CD4-positive, alpha-beta T cell (primary cell): ENCODE data around the gene RTN4RL2. TPM values are rescaled to one million over a fixed set of nuclear protein-coding genes. Genes with fewer than 3 reads are reported as not detected.

Experiments used
- ATAC-seq: fragments of 200-7000 bp; cut with Tn5 transposase; one replicate; pipeline ENCODE4 v1.10.0; 2022; ENCODE audit warnings: mild to moderate bottlenecking; ENCODE audit not compliant: poor library complexity
- CTCF ChIA-PET: fragments of 350-600 bp; sonication (Branson Sonifier 250); formaldehyde crosslinking; loops from one replicate; lab custom pipeline; 2021; ENCODE audit warnings: antibody characterized with exemption, inconsistent platforms; lab: Charles Lee
- POLR2A ChIA-PET: fragments of 350-600 bp; sonication (Branson Sonifier 250); formaldehyde crosslinking; loops from one replicate; lab custom pipeline; 2021; ENCODE audit warnings: antibody characterized with exemption, inconsistent platforms; lab: Charles Lee
- DNase-seq, 14 experiments: peaks; one replicate each; pipeline ENCODE4 v3.0.0-alpha.2; 2013 to 2020; ENCODE audit warnings: mixed read lengths in 2 of 14
- H3K27ac ChIP-seq, 2 donors: one replicate each; pipeline versions ENCODE4 v1.5.1 to v1.7.0; 2013; ENCODE audit warnings: low read length in 2 of 2, low read depth in 1 of 2, mild to moderate bottlenecking in 1 of 2
- H3K27me3 ChIP-seq, 2 experiments: 1 replicate in 1 of 2; 2 replicates in 1 of 2; pipeline versions ENCODE4 v1.6.1 to v1.7.0; 2013; ENCODE audit warnings: low read length in 2 of 2, control low read depth in 1 of 2, mild to moderate bottlenecking in 1 of 2, moderate library complexity in 1 of 2; ENCODE audit not compliant: insufficient read depth in 2 of 2, control insufficient read depth in 1 of 2
- H3K36me3 ChIP-seq: one replicate; pipeline ENCODE4 v1.6.1; 2013; ENCODE audit warnings: low read length, control low read depth; ENCODE audit not compliant: insufficient read depth
- H3K4me1 ChIP-seq: one replicate; pipeline ENCODE4 v1.6.1; 2013; ENCODE audit warnings: low read length, control low read depth; ENCODE audit not compliant: insufficient read depth
- H3K4me3 ChIP-seq: one replicate; pipeline ENCODE4 v1.5.1; 2013; ENCODE audit warnings: mild to moderate bottlenecking, low read length, moderate library complexity
- H3K9me3 ChIP-seq, 2 experiments: 1 replicate in 1 of 2; 2 replicates in 1 of 2; pipeline versions ENCODE4 v1.6.1 to v1.7.0; 2013; ENCODE audit warnings: low read length in 2 of 2, mild to moderate bottlenecking in 2 of 2, control low read depth in 1 of 2, moderate library complexity in 1 of 2; ENCODE audit not compliant: control insufficient read depth in 1 of 2, insufficient read depth in 1 of 2
- H3K27ac Mint-ChIP-seq: one replicate; pipeline ENCODE4 v1.8.0; 2020; ENCODE audit warnings: mixed read lengths
- H3K27me3 Mint-ChIP-seq: one replicate; pipeline ENCODE4 v1.8.0; 2021; ENCODE audit warnings: mixed read lengths
- H3K36me3 Mint-ChIP-seq: one replicate; pipeline ENCODE4 v1.8.0; 2021; ENCODE audit warnings: low read depth, mixed read lengths
- H3K4me1 Mint-ChIP-seq: one replicate; pipeline ENCODE4 v1.8.0; 2021; ENCODE audit warnings: low read depth, mixed read lengths
- H3K4me3 Mint-ChIP-seq: one replicate; pipeline ENCODE4 v1.8.0; 2020; ENCODE audit warnings: mild to moderate bottlenecking, mixed read lengths
- H3K9me3 Mint-ChIP-seq: one replicate; pipeline ENCODE4 v1.8.0; 2020; ENCODE audit warnings: mixed read lengths
- CTCF ChIP-seq: fragments of 200-600 bp; IDR thresholded peaks from one replicate; pipeline ENCODE4 v1.8.0; 2022; ENCODE audit warnings: antibody characterized with exemption, mild to moderate bottlenecking
- intact Hi-C, 2 experiments: fragments of 100-400 bp; cut with DNase I in 1 of 2; cut with micrococcal nuclease in 1 of 2; formaldehyde crosslinking; loops; one replicate each; pipeline versions ENCODE4 v1.15.1 to v1.9.0; 2023 to 2025; cut with DNase I, micrococcal nuclease
- polyA plus RNA-seq, 2 donors: library from polyadenylated mRNA; unstranded; fragments of 120-200 nt; gene quantifications; one replicate each; pipeline ENCODE4 v1.2.1, GENCODE V29; 2013
- total RNA-seq, 174 experiments: library from RNA in 2 of 174; stranded (reverse) in 2 of 174; gene quantifications; one replicate each; pipeline ENCODE4 v1.2.3 and lab custom pipeline; 2021 to 2026

RTN4RL2 gene
- under 1 TPM; 0.17 to 0.19 TPM for total RNA-seq
- polyA plus RNA-seq (2013, experiment 1 of 2), result 0.15 TPM
- 0.86 TPM for polyA plus RNA-seq (2013, experiment 2 of 2)
- 0 to 0.64 (median 0.09) reads per million in 172 experiments for total RNA-seq (lab: John Stamatoyannopoulos, UW)

DNA sequence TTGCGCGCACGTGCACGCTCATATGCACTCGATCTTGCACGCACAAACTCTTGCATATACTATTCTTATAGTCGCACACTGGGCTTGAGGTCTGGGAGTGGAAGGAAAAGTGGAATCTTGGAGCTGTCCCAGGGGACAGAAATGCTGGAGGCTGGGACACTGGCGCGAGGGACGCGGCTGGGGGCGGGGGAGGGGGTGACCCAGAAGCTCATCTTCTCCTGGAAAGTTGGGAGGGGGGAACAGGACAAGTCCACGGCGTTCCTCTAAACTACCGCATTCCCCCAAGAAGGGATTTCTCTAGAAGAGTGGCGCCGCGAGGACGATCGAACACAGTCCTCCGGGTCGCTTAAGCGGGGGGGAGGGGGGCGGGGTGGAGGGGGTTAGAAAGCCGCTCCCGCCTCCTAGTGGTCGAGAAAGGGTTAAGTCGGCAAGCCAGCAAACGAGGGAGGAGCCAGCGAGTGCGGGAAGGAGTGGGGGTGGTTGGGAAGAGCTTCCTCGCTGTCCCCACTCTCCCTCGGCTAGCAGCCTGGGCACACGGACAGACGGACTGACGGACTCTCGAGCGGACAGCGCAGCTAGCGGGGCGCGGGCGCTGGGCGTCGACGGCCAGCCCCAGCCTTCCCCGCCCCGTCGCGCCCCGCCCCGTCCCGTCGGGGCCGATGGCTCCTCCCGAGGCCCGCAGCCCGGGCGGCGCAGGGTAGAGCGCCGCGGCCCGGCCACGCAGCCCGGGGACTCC, at the start of gene RTN4RL2:
Gene RTN4RL2, plus strand, starts transcription at position 507 of the 736 bp plus-strand sequence. CDS start 338 bp downstream, outside the sequence.
- Histone ChIP-seq H3K36me3 (no peaks in the 10 kb centered on the region), H3K4me3 (peak within 1 kb of the TSS; percentile 40), H3K27me3 (peaks cover 33 to 37% of the 10 kb centered on the region in 2 experiments), H3K27ac (no peak within 1 kb of the TSS), H3K9me3 (no peaks in the 10 kb centered on the region), H3K4me1 (peaks cover 42% of the 10 kb centered on the region)
- Mint-ChIP-seq H3K27me3 (peaks cover 59% of the 10 kb centered on the region), H3K9me3 (no peaks in the 10 kb centered on the region), H3K36me3 (no peaks in the 10 kb centered on the region), H3K4me1 (peaks cover 38% of the 10 kb centered on the region), H3K4me3 (peak within 1 kb of the TSS; percentile 79), H3K27ac (no peak within 1 kb of the TSS)
- intact Hi-C loops, result loop anchor here in 1 of 2 experiments (2.0 kb wide), 1 partner anchor 15 kb away; no protein-coding TSS in a partner anchor
- peak; percentile 43 for ATAC-seq
- ChIA-PET POLR2A (interaction anchor here (0.9 to 1.3 kb wide), 4 partner anchors 12 to 1064 kb away, joined by 3 to 10 read pairs (median 4); no protein-coding TSS in a partner anchor), CTCF (interaction anchor here (0.7 to 0.9 kb wide), 3 partner anchors 35 to 108 kb away, joined by 3 to 4 read pairs (median 3); no protein-coding TSS in a partner anchor)
- DNase-seq, result peak in 4 of 14 experiments; percentile 28 to 61 (median 50)
- no peak for TF ChIP-seq CTCF

GRCh38 chr11:57413681-57414080, 46.6 kb upstream of the RTN4RL2 start:
- Histone ChIP-seq H3K4me1 (no peaks in the 10 kb centered on the region), H3K4me3 (no peak overlapping the region), H3K27me3 (no peaks in the 10 kb centered on the region), H3K36me3 (peaks cover 71% of the 10 kb centered on the region), H3K9me3 (no peaks in the 10 kb centered on the region), H3K27ac (no peak overlapping the region)
- no peak for ATAC-seq
- intact Hi-C loops, result no loop called here
- Mint-ChIP-seq H3K9me3 (no peaks in the 10 kb centered on the region), H3K36me3 (peaks cover 87% of the 10 kb centered on the region), H3K4me3 (no peak overlapping the region), H3K4me1 (no peaks in the 10 kb centered on the region), H3K27ac (no peak overlapping the region), H3K27me3 (no peaks in the 10 kb centered on the region)
- ChIA-PET CTCF (no interaction called here), POLR2A (no interaction called here)
- no peak for DNase-seq
- TF ChIP-seq CTCF, result no peak

GRCh38 chr11:57414612-57415212, 45.6 kb upstream of the RTN4RL2 start:
- Histone ChIP-seq H3K27ac (no peak overlapping the region), H3K4me3 (no peak overlapping the region), H3K9me3 (no peaks in the 10 kb centered on the region), H3K4me1 (no peaks in the 10 kb centered on the region), H3K27me3 (no peaks in the 10 kb centered on the region), H3K36me3 (peaks cover 62% of the 10 kb centered on the region)
- no peak for ATAC-seq
- CTCF ChIA-PET, result no interaction called here
- TF ChIP-seq CTCF, result no peak
- Mint-ChIP-seq H3K36me3 (peaks cover 87% of the 10 kb centered on the region), H3K4me1 (no peaks in the 10 kb centered on the region), H3K27me3 (no peaks in the 10 kb centered on the region), H3K27ac (no peak overlapping the region), H3K4me3 (no peak overlapping the region), H3K9me3 (no peaks in the 10 kb centered on the region)
- no peak for DNase-seq
- POLR2A ChIA-PET, result no interaction called here
- intact Hi-C loops, result no loop called here
